RPMI7951 (cell line): ENCODE data around the gene PRKACA. TPM values are rescaled to one million over a fixed set of nuclear protein-coding genes. Genes with fewer than 3 reads are reported as not detected.
A peak's percentile ranks its signal among the peaks of the same experiment; 100 is the strongest.

Experiments
- DNase-seq: peaks from one replicate; pipeline ENCODE4 v3.0.0-alpha.2; 2012; ENCODE audit warnings: low read depth
- total RNA-seq: library from RNA; depleted of rRNA; stranded (reverse); fragments of >200 nt; shearing (Covaris generic); gene quantifications from 2 replicates; pipeline ENCODE4 v1.2.3, GENCODE V29; 2014

PRKACA gene
- total RNA-seq, 1 experiment from 2014 or later, result 60.9 TPM

GRCh38 chr19:14093117-14093823, 24.3 kb downstream of the PRKACA start:
- DNase-seq, result no peak

- no peak for DNase-seq
Measured at GRCh38 chr19:14091813-14092462, 25.6 kb downstream of the PRKACA start.

- peak; percentile 61 for DNase-seq
Measured at GRCh38 chr19:14091081-14091812, 26.3 kb downstream of the PRKACA start.

- DNase-seq, result peak; percentile 90
Measured at GRCh38 chr19:14090509-14091080, 27.0 kb downstream of the PRKACA start, which contains the start of gene SAMD1. TSS of gene SAMD1 (minus strand) at chr19:14090751.

GRCh38 chr19:14089662-14090508, 27.7 kb downstream of the PRKACA start:
- DNase-seq, result peak; percentile 57

- DNase-seq, result no peak
Measured at GRCh38 chr19:14089412-14089661, 28.2 kb downstream of the PRKACA start.

- DNase-seq, result no peak
Measured at GRCh38 chr19:14088634-14089411, 28.7 kb downstream of the PRKACA start.

GRCh38 chr19:14086098-14086497, 31.5 kb downstream of the PRKACA start:
- no peak for DNase-seq

- DNase-seq, result no peak
Measured at GRCh38 chr19:14085309-14085995, 32.1 kb downstream of the PRKACA start, which contains the start of gene C19orf67. TSS of gene C19orf67 (minus strand) at chr19:14085783. CDS start at chr19:14085627, 156 bp downstream.

GRCh38 chr19:14082675-14082960, 34.9 kb downstream of the PRKACA start:
- no peak for DNase-seq

GRCh38 chr19:14081797-14082674, 35.5 kb downstream of the PRKACA start:
- no peak for DNase-seq

- DNase-seq, result peak; percentile 99
Measured at GRCh38 chr19:14080887-14081796, 36.4 kb downstream of the PRKACA start.

- DNase-seq, result no peak
Measured at GRCh38 chr19:14078411-14078810, 39.2 kb downstream of the PRKACA start.

GRCh38 chr19:14073925-14074838, 43.4 kb downstream of the PRKACA start:
- DNase-seq, result peak; percentile 28

- peak; percentile 78 for DNase-seq
Measured at GRCh38 chr19:14073261-14073924, 44.2 kb downstream of the PRKACA start.

- peak; percentile 39 for DNase-seq
Measured at GRCh38 chr19:14072535-14073260, 44.9 kb downstream of the PRKACA start, which contains the start of gene MISP3. TSS of gene MISP3 (plus strand) at chr19:14072786. CDS start at chr19:14073310, 524 bp downstream.
